ENCODE measurements around the gene MMP13.

DNA sequence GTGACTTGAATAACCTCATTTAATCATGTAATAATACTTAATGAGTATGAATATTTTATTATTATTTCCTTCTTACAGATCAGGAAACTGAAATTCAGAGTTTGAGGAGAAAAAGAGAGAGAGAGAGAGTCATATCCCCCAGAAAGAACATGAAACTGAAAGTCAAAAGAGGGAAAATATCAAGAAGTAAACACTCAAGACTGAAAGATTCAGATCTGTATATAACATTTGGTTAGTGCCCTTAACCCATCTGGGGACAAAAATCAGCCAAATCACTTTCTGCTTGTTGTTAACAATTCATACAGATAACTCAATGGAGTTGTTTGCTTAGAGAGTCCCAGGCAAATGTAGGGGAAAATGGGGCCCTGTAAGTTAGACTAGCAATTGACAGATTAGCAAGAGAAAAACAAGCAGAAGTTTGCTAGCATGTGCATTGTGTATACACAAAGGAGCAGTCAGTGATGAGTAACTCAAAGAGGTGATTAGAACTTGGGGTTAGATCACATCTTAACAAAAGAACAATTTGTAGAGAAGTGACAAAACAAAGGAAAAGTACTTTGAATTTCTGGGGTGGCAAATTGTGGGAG is 25.9 kb upstream of the MMP13 start:
- no peak for TF ChIP-seq EZH2phosphoT487 (IDR thresholded peaks at IDR 0.05; ENCODE audit: insufficient read depth, low read depth)
- no peak for TF ChIP-seq EZH2 (IDR thresholded peaks at IDR 0.05; ENCODE audit: insufficient read depth, poor library complexity, severe bottlenecking)

All from GM23248 (cell line).